Stimulated activated naive CD4-positive, alpha-beta T cell treated with Interleukin-2 at 50 U/mL for 16 hours (primary cell): ENCODE data around the gene CHST8.

Source experiments
- DNase-seq: peaks from one replicate; lab custom pipeline; 2025; lab: John Stamatoyannopoulos, UW

The CHST8 gene

GRCh38 chr19:33618884-33619283 lies 2.9 kb upstream of the CHST8 start:
- no peak for DNase-seq

GRCh38 chr19:33620611-33621010 lies 1.1 kb upstream of the CHST8 start:
- DNase-seq = no peak

- DNase-seq = no peak
Measured at GRCh38 chr19:33621065-33621785, 528 bp upstream of the CHST8 start.

- DNase-seq = no peak
Measured at GRCh38 chr19:33622505-33622808, 704 bp downstream of the CHST8 start.

- no peak for DNase-seq
Measured at GRCh38 chr19:33622809-33623511, 1.2 kb downstream of the CHST8 start.

GRCh38 chr19:33624586-33624985 lies 2.8 kb downstream of the CHST8 start:
- no peak for DNase-seq

GRCh38 chr19:33627526-33627925 lies 5.8 kb downstream of the CHST8 start:
- no peak for DNase-seq

- no peak for DNase-seq
Measured at GRCh38 chr19:33627962-33628839, 6.4 kb downstream of the CHST8 start.

GRCh38 chr19:33628921-33629825 lies 7.4 kb downstream of the CHST8 start:
- DNase-seq = no peak

- no peak for DNase-seq
Measured at GRCh38 chr19:33629826-33630375, 8.1 kb downstream of the CHST8 start.

- no peak for DNase-seq
Measured at GRCh38 chr19:33630880-33631608, 9.3 kb downstream of the CHST8 start.

- DNase-seq = no peak
Measured at GRCh38 chr19:33631609-33631973, 9.8 kb downstream of the CHST8 start.

GRCh38 chr19:33634361-33635091 lies 12.8 kb downstream of the CHST8 start:
- no peak for DNase-seq

- no peak for DNase-seq
Measured at GRCh38 chr19:33638167-33639034, 16.6 kb downstream of the CHST8 start.

GRCh38 chr19:33639035-33639681 lies 17.4 kb downstream of the CHST8 start:
- no peak for DNase-seq

- no peak for DNase-seq
Measured at GRCh38 chr19:33640773-33641172, 19.0 kb downstream of the CHST8 start.

- no peak for DNase-seq
Measured at GRCh38 chr19:33641261-33641660, 19.5 kb downstream of the CHST8 start.

- DNase-seq = no peak
Measured at GRCh38 chr19:33641956-33642498, 20.3 kb downstream of the CHST8 start.
